GM12872 (cell line): Measurements from ENCODE around the gene KRT75.

Source experiments
- CTCF ChIP-seq: IDR thresholded peaks from 3 replicates; pipeline ENCODE4 v1.5.1; 2011; ENCODE audit warnings: low read depth, mild to moderate bottlenecking, low read length, moderate library complexity; ENCODE audit not compliant: insufficient read depth

KRT75 gene

DNA sequence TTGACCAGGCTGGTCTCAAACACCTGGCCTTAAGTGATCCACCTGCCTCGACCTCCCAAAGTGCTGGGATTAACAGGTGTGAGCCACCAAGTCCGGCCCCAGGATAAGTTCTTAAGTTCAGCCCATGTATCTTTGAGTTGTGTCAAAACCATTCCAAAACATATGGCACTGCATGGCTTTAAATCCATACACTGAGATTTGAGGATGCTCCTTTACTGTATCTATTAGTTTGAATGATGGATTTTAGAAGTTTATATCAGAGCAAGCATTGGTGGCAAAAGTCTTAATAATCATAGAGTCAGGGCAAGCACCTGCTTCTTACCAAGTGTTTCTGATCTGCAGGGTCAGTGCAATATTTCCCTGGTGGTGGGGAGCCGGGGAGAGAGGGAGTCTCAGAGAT lies 11.7 kb upstream of the KRT75 start:
- no peak for TF ChIP-seq CTCF

- TF ChIP-seq CTCF = no peak
These were observed 10.8 kb upstream of the KRT75 start for GRCh38 chr12:52444647-52445595.

GRCh38 chr12:52443966-52444365 lies 9.8 kb upstream of the KRT75 start:
- no peak for TF ChIP-seq CTCF

GRCh38 chr12:52442600-52443061 lies 8.5 kb upstream of the KRT75 start:
- no peak for TF ChIP-seq CTCF

DNA sequence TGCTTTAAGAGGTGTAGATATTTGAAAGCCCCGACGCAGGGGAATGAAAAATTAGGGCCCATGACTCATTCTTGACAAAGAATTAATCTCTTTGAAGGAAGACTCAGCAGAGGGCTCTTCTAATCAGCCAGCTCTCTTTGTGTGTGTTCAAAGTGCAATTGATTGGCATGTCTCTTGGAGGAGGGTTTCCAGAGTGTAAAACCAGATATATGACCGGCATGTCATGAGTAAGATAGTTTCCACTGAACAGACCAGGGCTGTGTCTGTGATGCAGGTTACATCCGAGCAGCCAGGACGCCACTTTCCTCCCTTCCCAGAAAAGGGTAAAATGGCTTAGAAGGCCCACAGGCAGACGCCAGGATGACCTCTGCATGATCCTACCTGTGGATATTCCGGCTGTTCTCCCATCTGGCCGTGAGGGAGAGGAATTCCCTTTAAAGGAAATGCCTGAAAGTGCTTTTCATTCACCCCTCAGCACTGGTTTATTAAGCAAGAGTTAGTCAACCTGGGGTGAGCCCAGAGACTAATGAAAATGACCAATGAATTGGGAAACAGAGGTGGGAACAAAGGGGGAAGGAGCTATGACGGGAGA lies 7.2 kb upstream of the KRT75 start:
- no peak for TF ChIP-seq CTCF

DNA sequence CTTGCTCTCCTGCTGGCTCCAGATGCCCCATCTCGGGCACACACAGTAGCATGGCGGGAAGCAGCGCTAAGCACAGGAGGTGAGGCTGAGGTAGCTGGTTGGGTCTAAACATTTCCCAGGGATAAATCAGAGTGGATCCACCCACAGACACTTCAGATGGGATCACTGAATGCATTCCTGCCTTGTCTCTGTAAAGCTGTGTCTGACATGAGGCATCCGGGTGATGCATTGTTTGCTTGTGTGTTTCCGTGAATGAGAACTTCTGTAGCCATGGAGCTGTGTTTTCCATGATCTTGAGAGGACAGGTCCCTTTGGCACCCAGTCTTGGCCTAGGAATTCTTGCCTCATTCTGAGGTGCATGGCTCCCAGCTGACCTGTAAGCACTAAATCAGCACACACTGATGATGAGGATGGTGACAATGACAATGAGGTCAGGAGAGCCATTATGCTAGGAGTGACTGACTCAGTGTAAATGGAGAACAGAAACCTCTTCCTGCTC lies 6.7 kb upstream of the KRT75 start:
- no peak for TF ChIP-seq CTCF

DNA sequence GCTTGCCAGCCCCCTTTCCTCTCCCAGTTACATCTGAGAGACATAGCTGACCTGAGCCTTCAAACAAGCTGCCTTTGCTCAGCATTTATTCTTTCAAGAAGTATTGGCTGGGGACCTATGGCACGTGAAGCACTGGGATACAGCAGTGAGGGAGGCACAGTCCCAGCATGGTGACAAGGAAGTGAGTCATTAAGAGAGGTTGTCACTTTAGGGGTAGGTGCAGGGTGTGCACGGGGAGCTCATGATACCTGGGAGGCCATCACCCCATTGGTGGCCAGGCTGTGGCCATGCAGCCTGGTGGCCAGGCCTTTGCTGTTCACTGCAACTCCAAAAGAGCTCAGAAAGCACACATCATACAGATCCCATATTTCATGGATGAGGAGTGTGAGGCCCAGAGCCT lies 5.7 kb upstream of the KRT75 start:
- TF ChIP-seq CTCF = no peak
